SU-DHL-6 (cell line): Measurements from ENCODE around the gene DCANP1.

Experiments used
- EZH2phosphoT487 ChIP-seq: fragments of 200-600 bp; sonication (generic), shearing (Covaris generic); conservative IDR thresholded peaks from 2 replicates; pipeline ENCODE4 v1.6.1; 2018; ENCODE audit warnings: mild to moderate bottlenecking, antibody characterized with exemption, low read length, moderate library complexity, mixed read lengths
- TF ChIP-seq, protein P1 (sequence below): fragments of 200-600 bp; sonication (generic); IDR thresholded peaks from one replicate; pipeline ENCODE4 v1.5.1; 2017; ENCODE audit warnings: antibody characterized with exemption, mild to moderate bottlenecking, low read length, moderate library complexity; ENCODE audit not compliant: insufficient read depth, poor library complexity, severe bottlenecking

DNA sequence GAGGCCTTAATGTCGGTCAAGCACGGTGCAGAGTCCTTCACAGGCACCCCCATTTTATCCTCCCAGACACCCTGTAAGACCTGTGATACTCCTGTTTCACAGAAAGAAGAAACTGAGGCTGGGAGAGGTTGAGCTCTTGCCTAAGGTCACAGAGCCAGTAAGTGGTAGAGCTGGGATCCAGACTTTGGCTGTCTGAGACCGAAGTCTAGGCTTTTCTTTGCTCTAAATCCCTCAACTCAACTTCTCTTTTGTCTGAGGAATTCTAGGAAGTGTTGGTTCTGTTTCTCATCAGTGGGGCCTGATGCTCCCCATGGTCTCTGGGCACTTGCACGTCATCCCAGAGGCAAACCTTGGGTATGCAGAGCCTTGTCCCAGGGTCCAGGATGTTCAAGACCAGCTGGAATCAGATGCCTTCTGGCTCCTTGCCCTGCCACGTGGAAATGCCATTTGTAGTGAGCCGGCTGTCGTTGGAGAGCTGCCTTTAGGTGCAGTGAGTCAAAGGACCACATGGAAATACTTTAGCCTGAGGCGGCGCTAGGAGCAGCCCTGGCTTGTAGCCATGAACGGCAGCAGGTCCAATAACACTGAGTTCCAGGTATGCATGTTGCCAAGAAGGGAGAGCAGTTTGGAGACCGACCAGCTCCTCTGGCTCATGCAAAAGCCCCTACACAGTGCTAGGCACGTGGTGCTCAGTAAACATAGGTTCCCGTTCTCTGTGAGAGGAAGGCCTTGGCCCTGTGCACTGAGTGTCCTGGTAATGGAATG lies 9.2 kb downstream of the DCANP1 start:
- TF ChIP-seq, protein P1, sequence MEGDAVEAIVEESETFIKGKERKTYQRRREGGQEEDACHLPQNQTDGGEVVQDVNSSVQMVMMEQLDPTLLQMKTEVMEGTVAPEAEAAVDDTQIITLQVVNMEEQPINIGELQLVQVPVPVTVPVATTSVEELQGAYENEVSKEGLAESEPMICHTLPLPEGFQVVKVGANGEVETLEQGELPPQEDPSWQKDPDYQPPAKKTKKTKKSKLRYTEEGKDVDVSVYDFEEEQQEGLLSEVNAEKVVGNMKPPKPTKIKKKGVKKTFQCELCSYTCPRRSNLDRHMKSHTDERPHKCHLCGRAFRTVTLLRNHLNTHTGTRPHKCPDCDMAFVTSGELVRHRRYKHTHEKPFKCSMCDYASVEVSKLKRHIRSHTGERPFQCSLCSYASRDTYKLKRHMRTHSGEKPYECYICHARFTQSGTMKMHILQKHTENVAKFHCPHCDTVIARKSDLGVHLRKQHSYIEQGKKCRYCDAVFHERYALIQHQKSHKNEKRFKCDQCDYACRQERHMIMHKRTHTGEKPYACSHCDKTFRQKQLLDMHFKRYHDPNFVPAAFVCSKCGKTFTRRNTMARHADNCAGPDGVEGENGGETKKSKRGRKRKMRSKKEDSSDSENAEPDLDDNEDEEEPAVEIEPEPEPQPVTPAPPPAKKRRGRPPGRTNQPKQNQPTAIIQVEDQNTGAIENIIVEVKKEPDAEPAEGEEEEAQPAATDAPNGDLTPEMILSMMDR: no peak
- no peak for TF ChIP-seq EZH2phosphoT487
